Coronary artery (tissue), 2 donors: ENCODE measurements around the gene XRN2.
"Not testable (repeated sequence)": the region's sequence is repeated elsewhere in the genome, so short reads cannot be mapped to it uniquely, and the experiment has no call there.

Source experiments
- DNase-seq: peaks from one replicate; pipeline ENCODE4 v3.0.0-alpha.2; 2017; ENCODE audit warnings: low spot score
- H3K27ac ChIP-seq, 2 donors: fragments of 200-600 bp; sonication (generic); one replicate each; pipeline ENCODE4 v1.5.1; 2016 to 2019
- H3K4me3 ChIP-seq: fragments of 200-600 bp; sonication (generic); 2 replicates; pipeline ENCODE4 v1.5.1; 2016; ENCODE audit warnings: mild to moderate bottlenecking, moderate library complexity
- CTCF ChIP-seq: fragments of 200-600 bp; sonication (generic); IDR thresholded peaks from one replicate; pipeline ENCODE4 v1.5.1; 2019; ENCODE audit warnings: antibody characterized with exemption

The XRN2 gene

GRCh38 chr20:21358737-21359136 lies 55.6 kb downstream of the XRN2 start:
- TF ChIP-seq CTCF = no peak
- H3K4me3 ChIP-seq = no peak overlapping the region
- DNase-seq = no peak
- no peak overlapping the region for H3K27ac ChIP-seq

DNA sequence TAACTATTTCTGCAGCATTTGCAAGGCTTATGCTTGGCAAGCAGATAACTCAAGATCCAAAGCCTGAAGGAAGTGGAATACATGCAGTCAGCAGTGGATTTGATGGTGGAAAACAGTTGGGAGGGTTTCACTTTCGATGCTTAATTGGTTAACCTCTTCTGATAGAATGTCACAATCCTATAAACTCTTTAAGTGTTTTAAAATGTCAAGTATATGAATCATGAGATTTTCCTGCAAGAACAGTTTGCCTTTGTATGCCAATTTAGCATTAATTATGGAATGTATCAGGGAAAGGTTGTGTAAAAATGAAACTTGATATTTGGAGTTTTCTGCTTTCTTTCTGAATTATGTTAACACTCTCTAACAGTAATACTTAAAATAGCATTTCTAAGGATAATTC lies 57.6 kb downstream of the XRN2 start:
- TF ChIP-seq CTCF = no peak
- Histone ChIP-seq H3K4me3 (no peak overlapping the region), H3K27ac (no peak overlapping the region)
- no peak for DNase-seq

DNA sequence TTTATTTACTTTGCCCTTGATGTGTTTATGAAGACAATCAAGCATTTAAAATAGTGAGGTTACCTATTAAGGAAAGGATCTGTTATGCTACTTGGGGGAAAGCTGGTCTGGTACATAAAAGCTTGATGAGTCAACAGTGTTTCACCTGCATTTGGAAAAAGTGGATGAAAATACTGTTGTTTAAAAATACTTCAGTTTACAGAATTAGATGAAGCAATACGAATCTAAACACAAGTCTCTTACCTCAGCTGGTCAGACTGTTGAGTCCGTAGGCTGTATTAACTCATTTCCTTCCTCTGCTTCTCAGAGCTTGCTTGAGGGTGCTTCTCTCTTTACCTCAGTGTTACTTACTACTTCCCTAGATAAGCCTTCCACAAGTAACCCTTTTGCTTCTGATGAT lies 58.1 kb downstream of the XRN2 start:
- no peak overlapping the region for H3K27ac ChIP-seq
- no peak for DNase-seq
- no peak for TF ChIP-seq CTCF
- no peak overlapping the region for H3K4me3 ChIP-seq

DNA sequence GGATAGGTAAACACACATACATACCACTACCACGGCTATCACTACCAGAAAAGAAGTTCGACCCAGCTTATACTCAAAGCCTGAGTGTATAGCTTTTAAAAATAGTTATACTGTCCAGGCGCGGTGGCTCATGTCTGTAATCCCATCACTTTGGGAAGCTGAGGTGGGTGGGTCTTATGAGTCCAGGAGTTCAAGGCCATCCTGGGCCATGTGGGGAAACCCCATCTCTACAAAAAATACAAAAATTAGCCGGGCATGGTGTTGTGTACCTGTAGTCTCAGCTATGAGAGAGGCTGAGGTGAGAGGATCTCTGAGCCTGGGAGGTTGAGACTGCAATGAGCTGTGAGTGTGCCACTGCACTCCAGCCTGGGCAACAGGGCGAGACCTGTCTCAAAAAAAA lies 61.3 kb downstream of the XRN2 start:
- no peak overlapping the region for H3K27ac ChIP-seq
- no peak for TF ChIP-seq CTCF
- DNase-seq = no peak
- no peak overlapping the region for H3K4me3 ChIP-seq

- Histone ChIP-seq H3K27ac (no peak overlapping the region), H3K4me3 (no peak overlapping the region)
- no peak for DNase-seq
- TF ChIP-seq CTCF = no peak
These were observed 62.6 kb downstream of the XRN2 start for GRCh38 chr20:21365771-21366170.

DNA sequence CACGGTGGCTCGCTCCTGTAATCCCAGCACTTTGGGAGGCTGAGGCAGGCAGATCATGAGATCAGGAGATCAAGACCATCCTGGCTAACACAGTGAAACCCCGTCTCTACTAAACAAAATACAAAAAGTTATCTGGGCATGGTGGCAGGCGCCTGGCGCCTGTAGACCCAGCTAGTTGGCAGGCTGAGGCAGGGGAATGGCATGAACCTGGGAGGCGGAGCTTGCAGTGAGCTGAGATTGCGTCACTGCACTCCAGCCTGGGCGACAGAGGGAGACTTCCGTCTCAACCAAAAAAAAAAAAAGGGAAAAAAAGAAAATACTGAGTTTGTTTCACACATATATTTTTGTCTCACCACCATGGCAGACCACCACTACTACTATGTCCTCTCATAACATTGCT lies 63.1 kb downstream of the XRN2 start:
- not testable (repeated sequence) for H3K27ac ChIP-seq, H3K4me3 ChIP-seq, DNase-seq

DNA sequence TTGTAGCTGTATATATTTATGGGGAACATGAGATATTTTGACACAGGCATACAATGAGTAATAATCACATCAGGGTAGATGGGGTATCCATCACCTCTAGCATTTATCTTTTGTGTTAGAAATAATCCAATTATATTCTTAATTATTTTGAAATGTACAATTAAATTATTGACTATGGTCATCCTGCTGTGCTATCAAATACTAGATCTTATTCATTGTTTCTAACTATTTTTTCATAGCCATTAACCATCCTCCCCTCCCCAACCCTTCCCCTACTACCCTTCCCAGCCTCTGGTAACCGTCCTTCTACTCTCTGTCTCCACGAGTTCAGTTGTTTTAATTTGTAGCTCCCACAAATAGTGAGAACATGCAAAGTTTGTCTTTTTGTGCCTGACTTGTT lies 65.7 kb downstream of the XRN2 start:
- TF ChIP-seq CTCF = no peak
- DNase-seq = no peak
- H3K27ac ChIP-seq = no peak overlapping the region
- H3K4me3 ChIP-seq = no peak overlapping the region

GRCh38 chr20:21371193-21371592 lies 68.1 kb downstream of the XRN2 start:
- TF ChIP-seq CTCF = no peak
- DNase-seq = no peak
- Histone ChIP-seq H3K4me3 (no peak overlapping the region), H3K27ac (no peak overlapping the region)
